H1 (cell line): ENCODE measurements around the gene C3. TPM values are rescaled to one million over a fixed set of nuclear protein-coding genes. Genes with fewer than 3 reads are reported as not detected.

Experiments used
- polyA plus RNA-seq, 7 experiments: library from polyadenylated mRNA; depleted of rRNA in 3 of 7; stranded (reverse) in 5 of 7; unstranded in 2 of 7; fragments of >200 nt in 5 of 7; fragments of 200-250 nt in 2 of 7; gene quantifications; 1 replicate in 5 of 7; 2 replicates in 1 of 7; 4 replicates in 1 of 7; pipeline versions ENCODE4 v1.2.1 to v1.2.3, GENCODE V29; 2011 to 2013; ENCODE audit warnings: missing spikeins in 2 of 7, mixed read lengths in 2 of 7
- total RNA-seq: library from RNA; stranded (reverse); fragmentation: NEBNext Ultra II Directional; extraction: Animal tissue kit (Norgen Biotek cat#: 25700); gene quantifications from 2 replicates; pipeline ENCODE4 v1.2.1, GENCODE V29; 2021
- TF ChIP-seq, protein P1 (sequence below): fragments of 300-600 bp; sonication (generic); IDR thresholded peaks from 2 replicates; pipeline ENCODE4 v1.7.1; 2012; ENCODE audit warnings: low read length, moderate library complexity, mild to moderate bottlenecking, inconsistent platforms; ENCODE audit not compliant: insufficient replicate concordance

C3 gene
- total and polyA plus RNA-seq, 2 of the 8 experiments (the other 6 are each of a cell fraction or from before 2014, with no cell fraction given) = 6.4 to 12.8 TPM

DNA sequence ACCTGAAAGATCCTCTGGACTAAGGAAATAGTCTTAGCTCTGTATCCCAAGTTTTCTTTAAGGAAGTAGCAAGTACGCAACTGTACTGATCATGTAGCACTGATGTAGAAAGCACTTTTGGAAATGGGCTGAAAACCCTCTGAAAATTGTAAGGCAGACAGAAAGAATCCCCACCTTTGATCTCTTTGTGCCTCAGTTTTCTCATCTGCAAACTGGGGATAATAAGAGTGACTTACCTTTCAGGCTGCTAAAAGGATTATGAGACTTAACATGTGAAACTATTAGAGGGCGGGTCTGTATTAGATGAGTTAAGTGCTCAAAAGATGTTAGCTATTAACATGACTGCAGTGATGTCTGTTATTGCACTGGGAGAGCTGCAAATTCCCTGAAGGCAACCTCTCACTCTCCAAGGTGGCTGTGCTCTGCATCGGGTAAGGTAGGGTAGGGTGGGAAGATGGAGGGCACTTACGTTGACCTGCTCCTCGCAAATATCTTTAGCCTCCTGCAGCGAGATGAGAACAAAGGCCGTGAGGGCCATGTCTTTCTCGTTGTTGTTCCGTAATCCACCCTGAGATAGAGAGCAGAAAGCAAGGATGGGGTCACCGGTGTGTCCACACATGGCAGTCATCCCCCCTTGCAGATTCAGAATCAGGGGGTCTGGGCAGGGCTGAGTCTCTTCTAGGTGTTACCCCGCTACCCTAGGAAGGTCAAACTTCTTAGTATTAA lies 30.1 kb downstream of the C3 start (continued):
- TF ChIP-seq, protein P1, sequence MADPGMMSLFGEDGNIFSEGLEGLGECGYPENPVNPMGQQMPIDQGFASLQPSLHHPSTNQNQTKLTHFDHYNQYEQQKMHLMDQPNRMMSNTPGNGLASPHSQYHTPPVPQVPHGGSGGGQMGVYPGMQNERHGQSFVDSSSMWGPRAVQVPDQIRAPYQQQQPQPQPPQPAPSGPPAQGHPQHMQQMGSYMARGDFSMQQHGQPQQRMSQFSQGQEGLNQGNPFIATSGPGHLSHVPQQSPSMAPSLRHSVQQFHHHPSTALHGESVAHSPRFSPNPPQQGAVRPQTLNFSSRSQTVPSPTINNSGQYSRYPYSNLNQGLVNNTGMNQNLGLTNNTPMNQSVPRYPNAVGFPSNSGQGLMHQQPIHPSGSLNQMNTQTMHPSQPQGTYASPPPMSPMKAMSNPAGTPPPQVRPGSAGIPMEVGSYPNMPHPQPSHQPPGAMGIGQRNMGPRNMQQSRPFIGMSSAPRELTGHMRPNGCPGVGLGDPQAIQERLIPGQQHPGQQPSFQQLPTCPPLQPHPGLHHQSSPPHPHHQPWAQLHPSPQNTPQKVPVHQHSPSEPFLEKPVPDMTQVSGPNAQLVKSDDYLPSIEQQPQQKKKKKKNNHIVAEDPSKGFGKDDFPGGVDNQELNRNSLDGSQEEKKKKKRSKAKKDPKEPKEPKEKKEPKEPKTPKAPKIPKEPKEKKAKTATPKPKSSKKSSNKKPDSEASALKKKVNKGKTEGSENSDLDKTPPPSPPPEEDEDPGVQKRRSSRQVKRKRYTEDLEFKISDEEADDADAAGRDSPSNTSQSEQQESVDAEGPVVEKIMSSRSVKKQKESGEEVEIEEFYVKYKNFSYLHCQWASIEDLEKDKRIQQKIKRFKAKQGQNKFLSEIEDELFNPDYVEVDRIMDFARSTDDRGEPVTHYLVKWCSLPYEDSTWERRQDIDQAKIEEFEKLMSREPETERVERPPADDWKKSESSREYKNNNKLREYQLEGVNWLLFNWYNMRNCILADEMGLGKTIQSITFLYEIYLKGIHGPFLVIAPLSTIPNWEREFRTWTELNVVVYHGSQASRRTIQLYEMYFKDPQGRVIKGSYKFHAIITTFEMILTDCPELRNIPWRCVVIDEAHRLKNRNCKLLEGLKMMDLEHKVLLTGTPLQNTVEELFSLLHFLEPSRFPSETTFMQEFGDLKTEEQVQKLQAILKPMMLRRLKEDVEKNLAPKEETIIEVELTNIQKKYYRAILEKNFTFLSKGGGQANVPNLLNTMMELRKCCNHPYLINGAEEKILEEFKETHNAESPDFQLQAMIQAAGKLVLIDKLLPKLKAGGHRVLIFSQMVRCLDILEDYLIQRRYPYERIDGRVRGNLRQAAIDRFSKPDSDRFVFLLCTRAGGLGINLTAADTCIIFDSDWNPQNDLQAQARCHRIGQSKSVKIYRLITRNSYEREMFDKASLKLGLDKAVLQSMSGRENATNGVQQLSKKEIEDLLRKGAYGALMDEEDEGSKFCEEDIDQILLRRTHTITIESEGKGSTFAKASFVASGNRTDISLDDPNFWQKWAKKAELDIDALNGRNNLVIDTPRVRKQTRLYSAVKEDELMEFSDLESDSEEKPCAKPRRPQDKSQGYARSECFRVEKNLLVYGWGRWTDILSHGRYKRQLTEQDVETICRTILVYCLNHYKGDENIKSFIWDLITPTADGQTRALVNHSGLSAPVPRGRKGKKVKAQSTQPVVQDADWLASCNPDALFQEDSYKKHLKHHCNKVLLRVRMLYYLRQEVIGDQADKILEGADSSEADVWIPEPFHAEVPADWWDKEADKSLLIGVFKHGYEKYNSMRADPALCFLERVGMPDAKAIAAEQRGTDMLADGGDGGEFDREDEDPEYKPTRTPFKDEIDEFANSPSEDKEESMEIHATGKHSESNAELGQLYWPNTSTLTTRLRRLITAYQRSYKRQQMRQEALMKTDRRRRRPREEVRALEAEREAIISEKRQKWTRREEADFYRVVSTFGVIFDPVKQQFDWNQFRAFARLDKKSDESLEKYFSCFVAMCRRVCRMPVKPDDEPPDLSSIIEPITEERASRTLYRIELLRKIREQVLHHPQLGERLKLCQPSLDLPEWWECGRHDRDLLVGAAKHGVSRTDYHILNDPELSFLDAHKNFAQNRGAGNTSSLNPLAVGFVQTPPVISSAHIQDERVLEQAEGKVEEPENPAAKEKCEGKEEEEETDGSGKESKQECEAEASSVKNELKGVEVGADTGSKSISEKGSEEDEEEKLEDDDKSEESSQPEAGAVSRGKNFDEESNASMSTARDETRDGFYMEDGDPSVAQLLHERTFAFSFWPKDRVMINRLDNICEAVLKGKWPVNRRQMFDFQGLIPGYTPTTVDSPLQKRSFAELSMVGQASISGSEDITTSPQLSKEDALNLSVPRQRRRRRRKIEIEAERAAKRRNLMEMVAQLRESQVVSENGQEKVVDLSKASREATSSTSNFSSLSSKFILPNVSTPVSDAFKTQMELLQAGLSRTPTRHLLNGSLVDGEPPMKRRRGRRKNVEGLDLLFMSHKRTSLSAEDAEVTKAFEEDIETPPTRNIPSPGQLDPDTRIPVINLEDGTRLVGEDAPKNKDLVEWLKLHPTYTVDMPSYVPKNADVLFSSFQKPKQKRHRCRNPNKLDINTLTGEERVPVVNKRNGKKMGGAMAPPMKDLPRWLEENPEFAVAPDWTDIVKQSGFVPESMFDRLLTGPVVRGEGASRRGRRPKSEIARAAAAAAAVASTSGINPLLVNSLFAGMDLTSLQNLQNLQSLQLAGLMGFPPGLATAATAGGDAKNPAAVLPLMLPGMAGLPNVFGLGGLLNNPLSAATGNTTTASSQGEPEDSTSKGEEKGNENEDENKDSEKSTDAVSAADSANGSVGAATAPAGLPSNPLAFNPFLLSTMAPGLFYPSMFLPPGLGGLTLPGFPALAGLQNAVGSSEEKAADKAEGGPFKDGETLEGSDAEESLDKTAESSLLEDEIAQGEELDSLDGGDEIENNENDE = no peak
